Stimulated activated CD4-positive, alpha-beta T cell treated with anti-CD3 and anti-CD28 coated beads, Interleukin-1b, Interleukin-23, amount 100 ng/mL, for 4 hours (primary cell): ENCODE results near the gene PHRF1.

Experiments used
- DNase-seq, 2 donors: peaks; one replicate each; pipeline ENCODE4 v3.0.0-alpha.2; 2020; ENCODE audit warnings: low read depth in 2 of 2

The PHRF1 gene

GRCh38 chr11:596374-596773, 20.1 kb downstream of the PHRF1 start:
- no peak for DNase-seq

- no peak for DNase-seq
Measured at GRCh38 chr11:597166-597725, 21.0 kb downstream of the PHRF1 start.

- DNase-seq, result no peak
Measured at GRCh38 chr11:598005-598680, 21.9 kb downstream of the PHRF1 start.

GRCh38 chr11:601573-602245, 25.4 kb downstream of the PHRF1 start:
- no peak for DNase-seq

- no peak for DNase-seq
Measured at GRCh38 chr11:603154-603553, 26.9 kb downstream of the PHRF1 start.

- DNase-seq, result no peak
Measured at GRCh38 chr11:605286-606129, 29.2 kb downstream of the PHRF1 start.

- no peak for DNase-seq
Measured at GRCh38 chr11:606245-606644, 30.0 kb downstream of the PHRF1 start.

- no peak for DNase-seq
Measured at GRCh38 chr11:607020-607780, 30.9 kb downstream of the PHRF1 start.

- DNase-seq, result no peak
Measured at GRCh38 chr11:607971-608659, 31.8 kb downstream of the PHRF1 start.

- DNase-seq, result no peak
Measured at GRCh38 chr11:608791-609251, 32.6 kb downstream of the PHRF1 start.

- DNase-seq, result no peak
Measured at GRCh38 chr11:609341-609811, 33.1 kb downstream of the PHRF1 start.

GRCh38 chr11:610146-610801, 34.0 kb downstream of the PHRF1 start:
- no peak for DNase-seq

GRCh38 chr11:611001-611996, 35.0 kb downstream of the PHRF1 start:
- no peak for DNase-seq

GRCh38 chr11:612201-612960, 36.1 kb downstream of the PHRF1 start:
- DNase-seq, result no peak

- no peak for DNase-seq
Measured at GRCh38 chr11:612961-613300, 36.7 kb downstream of the PHRF1 start.

- peak; percentile 77 to 86 for DNase-seq
Measured at GRCh38 chr11:613369-613968, 37.2 kb downstream of the PHRF1 start.

- no peak for DNase-seq
Measured at GRCh38 chr11:614021-614622, 37.9 kb downstream of the PHRF1 start.
